ENCODE results near the gene IQCM. TPM values are rescaled to one million over a fixed set of nuclear protein-coding genes. Genes with fewer than 3 reads are reported as not detected.

IQCM gene
- polyA plus RNA-seq, 1 of the 3 experiments (the other 2 are of a cell fraction), result not detected

- Histone ChIP-seq H3K4me1 (ENCODE audit: control insufficient read depth in 1 of 2, insufficient read depth in 2 of 2, low read depth in 1 of 2, low read length in 1 of 2) (no peaks in the 10 kb centered on the region), H3K36me3 (replicated peaks in 1 of 2; ENCODE audit: control insufficient read depth in 1 of 2, insufficient read depth in 2 of 2, low read length in 1 of 2) (no peaks in the 10 kb centered on the region), H3K9me3 (no peaks in the 10 kb centered on the region), H3F3A (replicated peaks; ENCODE audit: insufficient read depth) (no peaks in the 10 kb centered on the region), H2AFZ (ENCODE audit: low read depth) (no peak overlapping the region), H3K4me3 (ENCODE audit: low read depth in 2 of 2, low read length in 1 of 2) (no peak overlapping the region), H3K9ac (no peak overlapping the region), H3K27me3 (ENCODE audit: insufficient read depth) (no peaks in the 10 kb centered on the region; the same call in 1 of the 2 replicates), H3K9me2 (no peaks in the 10 kb centered on the region), H3K4me2 (no peak overlapping the region), H4K20me1 (ENCODE audit: insufficient read depth) (no peaks in the 10 kb centered on the region), H3K27ac (ENCODE audit: low read depth in 2 of 2, low read length in 1 of 2) (no peak overlapping the region), H3K79me2 (ENCODE audit: insufficient read depth) (no peaks in the 10 kb centered on the region)
- ChIA-PET CTCF (no interaction called here), POLR2A (no interaction called here)
- 34% methylated on average over 15 of the region's 15 CpGs for WGBS (ENCODE audit: low lambda C conversion rate)
- TF ChIP-seq EP300 (IDR thresholded peaks at IDR 0.05; ENCODE audit: borderline replicate concordance in 1 of 2, low read depth in 1 of 2, low read length in 1 of 2), result no peak
- DNase-seq, result no peak
Observed at GRCh38 chr4:149835280-149835679, 19.6 kb upstream of the IQCM start.

GRCh38 chr4:149831656-149832208 is 16.1 kb upstream of the IQCM start:
- no peak overlapping the region for H2AFZ ChIP-seq (ENCODE audit: low read depth)
- no peak for DNase-seq
- no peak overlapping the region for H3K4me2 ChIP-seq
- no peak overlapping the region for H3K27ac ChIP-seq (ENCODE audit: low read depth in 2 of 2, low read length in 1 of 2)
- no peak for TF ChIP-seq GATA2 (CRISPR knock-in tag; IDR thresholded peaks at IDR 0.05)
- no peak for TF ChIP-seq CTCF (IDR thresholded peaks at IDR 0.05)
- no peak for TF ChIP-seq EP300 (IDR thresholded peaks at IDR 0.05; ENCODE audit: borderline replicate concordance in 1 of 2, low read depth in 1 of 2, low read length in 1 of 2)
- TF ChIP-seq FOSL2 (IDR thresholded peaks at IDR 0.05; ENCODE audit: borderline replicate concordance, low read depth), result no peak
- TF ChIP-seq USF1 (IDR thresholded peaks at IDR 0.05; ENCODE audit: borderline replicate concordance, low read depth), result no peak
- no peak for TF ChIP-seq CHD2 (IDR thresholded peaks at IDR 0.05; ENCODE audit: low read length, partially characterized antibody)
- TF ChIP-seq TCF12 (IDR thresholded peaks at IDR 0.05), result no peak
- no peak for TF ChIP-seq GABPA (IDR thresholded peaks at IDR 0.05; ENCODE audit: low read depth)
- TF ChIP-seq MEF2A (IDR thresholded peaks at IDR 0.05; ENCODE audit: borderline replicate concordance, low read depth), result no peak
- TF ChIP-seq TEAD4 (IDR thresholded peaks at IDR 0.05; ENCODE audit: borderline replicate concordance, insufficient read depth), result no peak
- no peak for TF ChIP-seq YY1 (IDR thresholded peaks at IDR 0.05; ENCODE audit: low read depth)
- no peak for TF ChIP-seq RAD21 (IDR thresholded peaks at IDR 0.05; ENCODE audit: low read length)
- no peak for TF ChIP-seq MXI1 (IDR thresholded peaks at IDR 0.05; ENCODE audit: low read depth, low read length)
- no peak for TF ChIP-seq SMC3 (IDR thresholded peaks at IDR 0.05; ENCODE audit: low read depth, low read length)
- no peaks in the 10 kb centered on the region for H3K9me2 ChIP-seq
- CTCF ChIA-PET, result interaction anchor here (0.7 to 1.0 kb wide), 2 partner anchors 25 to 123 kb away, joined by 3 read pairs; no protein-coding TSS in a partner anchor
- H3K36me3 ChIP-seq (replicated peaks in 1 of 2; ENCODE audit: control insufficient read depth in 1 of 2, insufficient read depth in 2 of 2, low read length in 1 of 2), result no peaks in the 10 kb centered on the region
- no peaks in the 10 kb centered on the region for H3K9me3 ChIP-seq
- H3K9ac ChIP-seq, result no peak overlapping the region
- no peaks in the 10 kb centered on the region; the same call in 1 of the 2 replicates for H3K27me3 ChIP-seq (ENCODE audit: insufficient read depth)
- no peaks in the 10 kb centered on the region for H3K79me2 ChIP-seq (ENCODE audit: insufficient read depth)
- H3K4me1 ChIP-seq (ENCODE audit: control insufficient read depth in 1 of 2, insufficient read depth in 2 of 2, low read depth in 1 of 2, low read length in 1 of 2), result no peaks in the 10 kb centered on the region
- H4K20me1 ChIP-seq (ENCODE audit: insufficient read depth), result no peaks in the 10 kb centered on the region
- no peaks in the 10 kb centered on the region for H3F3A ChIP-seq (replicated peaks; ENCODE audit: insufficient read depth)
- POLR2A ChIA-PET, result no interaction called here
- H3K4me3 ChIP-seq (ENCODE audit: low read depth in 2 of 2, low read length in 1 of 2), result no peak overlapping the region

Data from SK-N-SH (cell line).